Skeletal muscle satellite cell (primary cell): ENCODE measurements around the gene NUDT4.
"Not testable (repeated sequence)": the region's sequence is repeated elsewhere in the genome, so short reads cannot be mapped to it uniquely, and the experiment has no call there.

ENCODE experiments used
- H3K27me3 ChIP-seq: 2 replicates; pipeline ENCODE4 v1.7.0; 2013; ENCODE audit warnings: low read length; ENCODE audit not compliant: control insufficient read depth, insufficient read depth
- H3K36me3 ChIP-seq: 2 replicates; pipeline ENCODE4 v1.7.0; 2013; ENCODE audit warnings: mild to moderate bottlenecking, control low read depth, low read length; ENCODE audit not compliant: insufficient read depth
- H3K4me1 ChIP-seq: 2 replicates; pipeline ENCODE4 v1.7.0; 2013; ENCODE audit warnings: low read length; ENCODE audit not compliant: control insufficient read depth, insufficient read depth
- H3K4me2 ChIP-seq: 2 replicates; pipeline ENCODE4 v1.7.0; 2013; ENCODE audit warnings: mild to moderate bottlenecking, low read length
- H3K4me3 ChIP-seq: 2 replicates; pipeline ENCODE4 v1.7.0; 2013; ENCODE audit warnings: low read length
- H3K9ac ChIP-seq: 2 replicates; pipeline ENCODE4 v1.7.0; 2013; ENCODE audit warnings: mild to moderate bottlenecking, low read depth, low read length, moderate library complexity
- H3K9me3 ChIP-seq: replicated peaks from 2 replicates; pipeline ENCODE4 v1.7.0; 2013; ENCODE audit warnings: mild to moderate bottlenecking, control low read depth, low read length

Gene NUDT4

GRCh38 chr12:93369505-93369904 is 8.2 kb upstream of the NUDT4 start:
- Histone ChIP-seq H3K4me2 (no peak overlapping the region), H3K9ac (no peak overlapping the region), H3K9me3 (no peaks in the 10 kb centered on the region), H3K27me3 (no peaks in the 10 kb centered on the region), H3K4me3 (no peak overlapping the region), H3K36me3 (no peaks in the 10 kb centered on the region), H3K4me1 (peaks cover 7% of the 10 kb centered on the region)

GRCh38 chr12:93370947-93371346 is 6.8 kb upstream of the NUDT4 start:
- no peak overlapping the region for H3K9ac ChIP-seq
- H3K36me3 ChIP-seq = no peaks in the 10 kb centered on the region
- H3K27me3 ChIP-seq = no peaks in the 10 kb centered on the region
- no peak overlapping the region for H3K4me3 ChIP-seq
- H3K4me1 ChIP-seq = peaks cover 1% of the 10 kb centered on the region
- no peak overlapping the region for H3K4me2 ChIP-seq
- H3K9me3 ChIP-seq = no peaks in the 10 kb centered on the region

- no peaks in the 10 kb centered on the region for H3K27me3 ChIP-seq
- H3K36me3 ChIP-seq = no peaks in the 10 kb centered on the region
- no peaks in the 10 kb centered on the region for H3K9me3 ChIP-seq
- H3K4me2 ChIP-seq = no peak overlapping the region
- H3K4me1 ChIP-seq = peaks cover 10% of the 10 kb centered on the region
- H3K9ac ChIP-seq = no peak overlapping the region
- H3K4me3 ChIP-seq = no peak overlapping the region
These were observed 3.6 kb upstream of the NUDT4 start for GRCh38 chr12:93373961-93374656.

- Histone ChIP-seq H3K36me3 (no peaks in the 10 kb centered on the region), H3K4me1 (peaks cover 13% of the 10 kb centered on the region), H3K4me3 (no peak overlapping the region), H3K4me2 (peak overlapping the region; percentile 85), H3K9me3 (no peaks in the 10 kb centered on the region), H3K27me3 (no peaks in the 10 kb centered on the region), H3K9ac (no peak overlapping the region)
These were observed 1.8 kb upstream of the NUDT4 start for GRCh38 chr12:93375906-93376305.

- Histone ChIP-seq H3K27me3 (no peaks in the 10 kb centered on the region), H3K9ac (peak overlapping the region; percentile 61), H3K4me2 (peak overlapping the region; percentile 85), H3K9me3 (no peaks in the 10 kb centered on the region), H3K4me1 (peaks cover 20% of the 10 kb centered on the region), H3K36me3 (no peaks in the 10 kb centered on the region), H3K4me3 (peak overlapping the region; percentile 69)
These were observed 1.1 kb upstream of the NUDT4 start for GRCh38 chr12:93376436-93377251.

- not testable (repeated sequence) for H3K36me3 ChIP-seq, H3K27me3 ChIP-seq, H3K9me3 ChIP-seq
- peak overlapping the region; percentile 95 for H3K9ac ChIP-seq
- H3K4me3 ChIP-seq = peak overlapping the region; percentile 80
- H3K4me1 ChIP-seq = peaks cover 22% of the 10 kb centered on the region
- peak overlapping the region; percentile 87 for H3K4me2 ChIP-seq
These were observed 672 bp downstream of the NUDT4 start for GRCh38 chr12:93378196-93378997.

- H3K4me1 ChIP-seq = peaks cover 22% of the 10 kb centered on the region
These were observed 1.2 kb downstream of the NUDT4 start for GRCh38 chr12:93378998-93379325.

GRCh38 chr12:93379326-93379980 is 1.7 kb downstream of the NUDT4 start:
- H3K4me1 ChIP-seq = peaks cover 22% of the 10 kb centered on the region
- no peaks in the 10 kb centered on the region for H3K27me3 ChIP-seq
- H3K36me3 ChIP-seq = no peaks in the 10 kb centered on the region
- peak overlapping the region; percentile 80 for H3K4me3 ChIP-seq
- peak overlapping the region; percentile 87 for H3K4me2 ChIP-seq
- peak overlapping the region; percentile 95 for H3K9ac ChIP-seq
- H3K9me3 ChIP-seq = no peaks in the 10 kb centered on the region

More at GRCh38 chr12:93378998-93379325, 1.2 kb downstream of the NUDT4 start:
- H3K36me3 ChIP-seq = no peaks in the 10 kb centered on the region
- no peaks in the 10 kb centered on the region for H3K27me3 ChIP-seq
- peak overlapping the region; percentile 87 for H3K4me2 ChIP-seq
- H3K9ac ChIP-seq = peak overlapping the region; percentile 95
- H3K4me3 ChIP-seq = peak overlapping the region; percentile 80
- H3K9me3 ChIP-seq = no peaks in the 10 kb centered on the region

GRCh38 chr12:93379981-93380361 is 2.2 kb downstream of the NUDT4 start:
- Histone ChIP-seq H3K9ac (peak overlapping the region; percentile 95), H3K36me3 (peaks cover 2% of the 10 kb centered on the region), H3K4me2 (peak overlapping the region; percentile 87), H3K4me1 (peaks cover 22% of the 10 kb centered on the region), H3K27me3 (no peaks in the 10 kb centered on the region), H3K4me3 (peak overlapping the region; percentile 80), H3K9me3 (no peaks in the 10 kb centered on the region)

GRCh38 chr12:93380480-93381121 is 2.9 kb downstream of the NUDT4 start:
- peaks cover 7% of the 10 kb centered on the region for H3K36me3 ChIP-seq
- peak overlapping the region; percentile 80 for H3K4me3 ChIP-seq
- H3K4me1 ChIP-seq = peaks cover 22% of the 10 kb centered on the region
- H3K9me3 ChIP-seq = no peaks in the 10 kb centered on the region
- H3K4me2 ChIP-seq = peak overlapping the region; percentile 87
- peak overlapping the region; percentile 95 for H3K9ac ChIP-seq
- no peaks in the 10 kb centered on the region for H3K27me3 ChIP-seq
